Uterus (tissue), 2 donors: ENCODE measurements around the gene LRRC4B.

Experiments used
- CTCF ChIP-seq, 4 experiments: fragments of 200-600 bp in 2 of 4; fragments of 450-650 bp in 2 of 4; sonication (generic) in 2 of 4; IDR thresholded peaks; one replicate each; pipeline ENCODE4 v1.5.1; 2016 to 2019; ENCODE audit warnings: antibody characterized with exemption in 4 of 4, mild to moderate bottlenecking in 2 of 4, moderate library complexity in 1 of 4
- POLR2A ChIP-seq, 2 donors: fragments of 450-650 bp; IDR thresholded peaks; one replicate each; pipeline ENCODE4 v1.6.1; 2016; ENCODE audit warnings: antibody characterized with exemption in 2 of 2, mild to moderate bottlenecking in 1 of 2, moderate library complexity in 1 of 2

- no peak for TF ChIP-seq CTCF (IDR thresholded peaks at IDR 0.05)
- no peak for TF ChIP-seq POLR2A (IDR thresholded peaks at IDR 0.05)
These were observed 37.0 kb downstream of the LRRC4B start for GRCh38 chr19:50531171-50531612.
